ENCODE measurements around the gene CCDC127.

Gene CCDC127

DNA sequence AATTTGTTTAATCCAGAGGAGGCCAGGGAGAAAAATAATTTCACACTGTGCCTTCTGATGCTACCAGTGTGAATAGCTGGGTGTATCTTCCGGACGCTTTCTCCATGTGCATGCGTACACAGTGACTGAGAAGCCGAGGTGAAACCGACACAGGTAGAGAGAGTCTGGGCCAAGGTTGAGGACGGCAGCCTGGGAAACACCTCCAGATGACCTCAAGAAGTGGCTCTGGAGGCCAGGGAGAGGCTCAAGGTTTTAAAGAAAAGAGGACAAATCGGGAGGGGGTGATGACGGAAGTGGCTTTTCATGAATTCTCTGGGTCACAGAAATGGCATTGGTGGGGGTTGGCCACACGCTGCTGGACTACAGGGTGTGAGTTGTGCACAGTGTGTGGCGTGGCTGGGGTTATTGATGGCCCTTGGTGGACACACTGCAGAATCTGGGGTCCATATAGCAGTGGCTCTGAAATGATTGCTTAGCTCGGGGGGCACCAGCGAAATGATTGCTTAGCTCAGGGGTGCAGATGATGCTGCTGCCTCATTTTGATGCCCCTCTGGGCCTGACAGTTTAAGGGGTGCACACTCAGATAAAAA lies 60.7 kb downstream of the CCDC127 start:
- no peak for DNase-seq (ENCODE audit: low spot score)

DNA sequence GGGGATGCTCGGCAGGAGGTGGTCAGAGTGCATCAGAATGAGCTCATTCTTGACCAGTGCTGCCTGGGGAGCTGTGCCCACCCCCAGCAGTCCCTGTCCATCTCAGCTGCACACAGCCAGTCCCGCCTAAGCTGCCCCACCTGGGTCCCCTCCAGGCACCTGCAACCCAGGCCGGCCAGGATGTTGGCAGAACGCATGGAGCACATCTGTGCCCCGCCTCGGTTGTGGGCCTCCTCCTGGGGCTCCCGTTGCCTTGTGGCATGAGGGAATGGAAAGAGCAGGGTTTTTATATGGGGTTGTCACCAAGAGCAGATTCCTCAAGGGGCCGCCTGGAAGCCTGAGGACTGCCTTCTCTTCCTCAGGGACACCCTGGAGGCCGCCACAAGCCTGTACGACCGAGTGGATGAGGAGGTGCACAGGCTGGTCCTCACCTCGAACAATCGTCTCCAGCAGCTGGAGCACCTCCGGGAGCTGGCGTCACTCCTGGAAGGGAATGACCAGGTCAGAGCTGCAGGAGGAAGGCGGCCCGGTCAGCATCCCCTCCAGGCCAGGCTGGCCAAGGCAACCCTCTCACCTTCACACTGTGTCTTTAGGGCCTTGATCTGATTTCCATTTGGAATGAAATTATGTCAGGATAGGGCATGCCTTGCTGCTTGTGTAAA lies 61.4 kb downstream of the CCDC127 start:
- no peak for DNase-seq (ENCODE audit: low spot score)

GRCh38 chr5:155651-156410 lies 62.1 kb downstream of the CCDC127 start:
- DNase-seq (ENCODE audit: low spot score): no peak

GRCh38 chr5:154826-155225 lies 63.1 kb downstream of the CCDC127 start:
- no peak for DNase-seq (ENCODE audit: low spot score)

DNA sequence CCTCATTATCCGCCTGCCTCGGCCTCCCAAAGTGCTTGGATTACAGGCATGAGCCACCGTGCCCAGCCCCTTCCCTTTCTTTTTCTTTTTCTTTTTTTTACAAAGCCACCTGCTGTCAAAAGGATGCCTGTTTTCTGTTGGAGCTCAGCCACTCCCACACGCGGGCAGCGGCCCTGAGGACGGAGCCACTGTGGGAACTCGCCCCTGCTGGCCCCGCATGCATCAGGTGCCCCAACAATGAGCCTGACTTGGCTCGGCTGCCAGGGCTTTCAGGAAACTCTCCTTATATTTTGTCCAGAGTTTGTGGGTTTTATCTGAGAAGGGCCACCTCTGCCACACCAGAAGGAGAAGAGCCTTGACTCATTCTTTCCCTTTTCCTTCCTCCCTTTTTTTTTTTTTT lies 63.7 kb downstream of the CCDC127 start:
- DNase-seq (ENCODE audit: low spot score): no peak

DNA sequence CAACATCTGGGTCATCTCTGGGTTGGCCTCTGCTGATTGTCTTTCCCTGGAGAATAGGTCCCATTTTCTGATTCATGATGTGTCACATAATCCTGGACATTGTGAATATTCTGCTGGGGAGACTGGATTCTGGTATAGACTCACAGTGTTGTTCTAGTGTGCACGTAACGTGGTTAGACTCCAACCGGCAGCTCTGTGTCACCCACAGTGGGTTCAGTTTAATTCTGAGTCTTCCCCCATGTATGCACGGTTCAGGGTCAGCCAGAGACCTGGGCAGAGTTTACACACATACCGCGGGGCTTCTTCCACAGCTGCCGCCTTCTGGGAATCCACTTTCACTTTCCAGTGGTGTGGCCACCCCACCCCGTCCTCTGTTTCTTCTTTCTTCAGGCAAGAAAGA lies 64.7 kb downstream of the CCDC127 start:
- no peak for DNase-seq (ENCODE audit: low spot score)

- DNase-seq (ENCODE audit: low spot score): no peak
These were observed 65.9 kb downstream of the CCDC127 start for GRCh38 chr5:152077-152476.

DNA sequence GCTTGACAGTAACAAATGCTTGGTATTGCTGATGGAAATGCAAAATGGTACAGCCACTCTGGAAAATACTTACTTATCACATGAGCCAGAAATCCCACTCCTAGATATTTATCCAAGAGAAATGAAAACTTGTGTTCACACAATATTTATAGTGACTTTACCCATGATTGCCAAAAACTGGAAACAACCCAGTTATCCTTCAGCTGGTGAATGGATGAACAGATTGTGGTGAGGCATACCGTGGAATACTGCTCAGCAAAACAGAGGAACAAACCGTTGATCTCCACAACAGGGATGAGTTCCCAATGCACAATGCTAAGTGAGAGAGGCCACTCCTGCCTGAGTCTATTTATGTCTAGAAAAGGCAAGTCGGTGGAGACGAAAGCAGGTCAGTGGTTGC lies 67.2 kb downstream of the CCDC127 start:
- DNase-seq (ENCODE audit: low spot score): no peak

DNA sequence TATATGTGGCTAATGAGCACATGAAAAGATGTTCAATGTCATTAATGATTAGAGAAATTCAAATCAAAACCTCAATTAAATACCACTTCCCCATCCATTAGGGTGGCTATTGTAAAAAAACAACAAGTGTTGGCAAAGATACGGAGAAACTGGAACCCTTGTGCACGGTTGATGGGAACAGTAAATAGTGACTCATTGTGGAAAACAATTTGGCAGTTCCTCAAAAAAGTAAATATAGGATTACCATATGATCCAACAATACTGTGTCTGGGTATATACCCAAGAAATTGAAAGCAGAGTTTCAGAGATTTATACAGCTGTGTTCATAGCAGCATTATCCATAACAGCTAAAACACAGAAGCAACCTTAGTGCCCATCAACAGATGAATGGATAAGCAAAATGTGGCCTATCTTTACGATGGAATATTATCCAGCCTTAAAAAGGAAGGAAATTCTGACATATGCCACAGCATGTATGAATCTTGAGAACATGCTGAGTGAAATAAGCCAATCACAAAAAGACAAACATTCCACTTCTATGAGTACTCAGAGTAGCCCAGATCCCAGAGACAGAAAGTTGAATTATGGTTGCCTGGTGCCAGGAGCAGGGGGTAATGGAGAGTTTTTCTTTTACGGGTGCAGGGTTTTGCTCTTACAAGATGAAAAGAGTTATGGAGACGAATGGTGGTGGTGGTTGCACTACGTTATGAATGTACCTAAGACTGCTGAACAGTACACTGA lies 68.0 kb downstream of the CCDC127 start:
- no peak for DNase-seq (ENCODE audit: low spot score)

GRCh38 chr5:147751-148150 lies 70.2 kb downstream of the CCDC127 start:
- DNase-seq (ENCODE audit: low spot score): no peak
